GM12878 (cell line): ENCODE data around the gene TXN2. TPM values are rescaled to one million over a fixed set of nuclear protein-coding genes. Genes with fewer than 3 reads are reported as not detected.

Experiments
- CBX5 ChIP-seq: sonication (generic); IDR thresholded peaks from 2 replicates; pipeline ENCODE4 v1.6.1; 2016; ENCODE audit warnings: low read depth, moderate library complexity, mild to moderate bottlenecking, inconsistent platforms
- CREB1 ChIP-seq: IDR thresholded peaks from 2 replicates; pipeline ENCODE4 v1.6.1; 2012; ENCODE audit warnings: low read depth, mild to moderate bottlenecking, inconsistent platforms
- DPF2 ChIP-seq: fragments of 450-650 bp; IDR thresholded peaks from 2 replicates; pipeline ENCODE4 v1.6.1; 2017; ENCODE audit warnings: mild to moderate bottlenecking
- IRF4 ChIP-seq: IDR thresholded peaks from 2 replicates; pipeline ENCODE4 v1.6.1; 2011; ENCODE audit warnings: low read depth, low read length
- KLF5 ChIP-seq: fragments of 450-650 bp; IDR thresholded peaks from 2 replicates; pipeline ENCODE4 v1.6.1; 2014; ENCODE audit warnings: mild to moderate bottlenecking; ENCODE audit not compliant: partially characterized antibody
- LARP7 ChIP-seq: fragments of 450-650 bp; IDR thresholded peaks from 2 replicates; pipeline ENCODE4 v1.6.1; 2017; ENCODE audit warnings: mild to moderate bottlenecking
- PRDM15 ChIP-seq: fragments of 450-650 bp; formaldehyde crosslinking; IDR thresholded peaks from 2 replicates; pipeline ENCODE4 v1.4.0; 2020; ENCODE audit warnings: mild to moderate bottlenecking, moderate library complexity
- RAD21 ChIP-seq: IDR thresholded peaks from 2 replicates; pipeline ENCODE4 v1.6.1; 2011; ENCODE audit warnings: mild to moderate bottlenecking, low read depth, low read length, moderate library complexity; ENCODE audit not compliant: insufficient read depth
- RB1 ChIP-seq: fragments of 450-650 bp; formaldehyde crosslinking; IDR thresholded peaks from 2 replicates; pipeline ENCODE4 v1.6.1; 2017; ENCODE audit warnings: mild to moderate bottlenecking, borderline replicate concordance
- RELA ChIP-seq: fragments of 450-650 bp; IDR thresholded peaks from 2 replicates; pipeline ENCODE4 v1.8.0; 2014; ENCODE audit warnings: borderline replicate concordance; ENCODE audit not compliant: partially characterized antibody
- RUNX3 ChIP-seq: IDR thresholded peaks from 2 replicates; pipeline ENCODE4 v1.6.1; 2012; ENCODE audit warnings: low read length, inconsistent platforms
- SREBF2 ChIP-seq: IDR thresholded peaks from 2 replicates; pipeline ENCODE4 v1.6.1; 2012; ENCODE audit warnings: mild to moderate bottlenecking, low read length
- TCF12 ChIP-seq: IDR thresholded peaks from 2 replicates; pipeline ENCODE4 v1.6.1; 2011; ENCODE audit warnings: low read depth, mild to moderate bottlenecking, low read length
- TCF3 ChIP-seq: IDR thresholded peaks from 2 replicates; pipeline ENCODE4 v1.6.1; 2012; ENCODE audit warnings: low read depth, mild to moderate bottlenecking, low read length, borderline replicate concordance; ENCODE audit not compliant: insufficient read depth
- YBX1 ChIP-seq: fragments of 450-650 bp; IDR thresholded peaks from 2 replicates; pipeline ENCODE4 v1.6.1; 2016; ENCODE audit warnings: antibody characterized with exemption
- ZBTB11 ChIP-seq: fragments of 450-650 bp; formaldehyde crosslinking; IDR thresholded peaks from 2 replicates; pipeline ENCODE4 v1.5.0; 2022; ENCODE audit warnings: mild to moderate bottlenecking, missing genetic modification characterization
- ZNF592 ChIP-seq: fragments of 450-650 bp; IDR thresholded peaks from 2 replicates; pipeline ENCODE4 v1.6.1; 2017; ENCODE audit warnings: mild to moderate bottlenecking, moderate library complexity
- polyA plus RNA-seq, 11 experiments: library from polyadenylated mRNA; depleted of rRNA in 4 of 11; unstranded in 6 of 11; stranded (reverse) in 5 of 11; fragments of >200 nt; fragmentation: Nextera tagmentation in 4 of 11; fragmentation: Illumina TruSeq in 1 of 11; extraction: Ambion mirVana in 4 of 11; extraction: Trizol in 1 of 11; gene quantifications; 1 replicate in 1 of 11; 2 replicates in 10 of 11; pipeline versions ENCODE4 v1.2.1 to v1.2.3, GENCODE V29; 2011 to 2016; ENCODE audit warnings: inconsistent platforms in 2 of 11, missing spikeins in 2 of 11, low read depth in 1 of 11
- total RNA-seq, 4 experiments: library from RNA; depleted of rRNA in 3 of 4; stranded (reverse); fragments of >200 nt in 3 of 4; fragmentation: Illumina TruSeq in 1 of 4; extraction: Trizol in 1 of 4; gene quantifications; 2 replicates each; pipeline versions ENCODE4 v1.2.1 to v1.2.3, GENCODE V29; 2013 to 2021

The TXN2 gene
- total and polyA plus RNA-seq, 10 of the 15 experiments (the other 5 are each of a cell fraction or from before 2014, with no cell fraction given) = 70.2 to 350 (median 183) TPM

DNA sequence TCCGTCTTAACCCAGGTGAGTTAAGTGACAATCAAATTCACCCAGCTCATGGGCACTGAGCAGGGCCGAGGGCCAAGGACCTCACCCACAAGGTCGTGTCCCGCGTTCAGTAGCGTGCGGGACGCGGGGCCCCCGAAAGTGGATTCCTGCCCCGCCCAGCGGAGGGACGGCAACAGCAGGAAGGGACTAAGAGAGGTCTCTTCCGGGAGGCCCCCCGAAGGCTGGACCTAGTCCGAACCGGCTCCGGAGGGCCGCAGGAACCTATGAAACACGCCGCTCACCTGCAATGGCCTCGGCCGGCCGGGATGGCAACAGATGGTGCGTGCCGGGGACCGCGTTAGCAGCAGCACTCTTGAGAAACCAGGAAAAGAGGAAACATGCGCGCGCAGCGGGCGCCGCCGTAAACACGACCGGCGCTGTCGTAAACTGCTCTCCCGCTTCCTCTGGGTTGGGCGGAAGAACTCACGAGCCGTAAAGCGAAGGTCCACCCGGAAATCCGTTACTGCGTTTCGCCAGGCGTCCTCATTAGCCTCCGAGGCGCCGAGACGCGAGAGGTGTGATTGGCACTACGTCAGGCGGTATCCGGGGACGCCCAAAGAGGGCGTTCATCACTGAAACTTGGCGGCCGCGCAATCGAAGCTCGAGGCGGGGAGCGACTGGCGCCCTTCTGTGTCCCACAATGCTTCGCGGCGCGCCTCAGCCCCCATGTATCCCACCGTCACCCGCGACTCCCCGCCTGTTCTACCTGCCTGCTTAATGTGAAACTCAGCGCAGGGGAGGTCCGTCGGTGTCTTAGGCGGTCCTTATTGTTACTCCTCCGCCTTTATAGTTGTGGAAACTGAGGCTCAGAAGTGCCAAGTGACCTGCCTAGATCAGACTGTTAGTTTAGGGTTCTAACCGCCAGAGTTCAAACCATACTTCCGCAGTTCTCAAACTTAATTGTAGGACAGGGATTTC lies 47.6 kb upstream of the TXN2 start, which contains the start of gene EIF3D (continued):
- peak; percentile 34; the same call in 1 of the 2 replicates for TF ChIP-seq RUNX3
- peak; percentile 70 for TF ChIP-seq RELA
- TF ChIP-seq KLF5 = peak; percentile 79
- peak; percentile 37; the same call in 1 of the 2 replicates for TF ChIP-seq LARP7
- 0 out of 2 replicates have a peak, but pooled peaks have one; percentile 65 for TF ChIP-seq CBX5
- TF ChIP-seq TCF12 = peak; percentile 84
- peak; percentile 80 for TF ChIP-seq ZBTB11 (CRISPR knock-in tag)
- TF ChIP-seq RAD21 = no peak
- no peak for TF ChIP-seq PRDM15
- 0 out of 2 replicates have a peak, but pooled peaks have one; percentile 31 for TF ChIP-seq IRF4
- no peak for TF ChIP-seq SREBF2
- peak; percentile 90 for TF ChIP-seq CREB1
- peak; percentile 89; the same call in 1 of the 2 replicates for TF ChIP-seq RB1
- TF ChIP-seq DPF2 = peak; percentile 46; the same call in 1 of the 2 replicates
- TF ChIP-seq ZNF592 = no peak
- peak; percentile 74; the same call in 1 of the 2 replicates for TF ChIP-seq TCF3
- no peak for TF ChIP-seq YBX1
